Measurements from ENCODE around the gene RTL9.
"Not testable (repeated sequence)": the region's sequence is repeated elsewhere in the genome, so short reads cannot be mapped to it uniquely, and the experiment has no call there.

Gene RTL9

GRCh38 chrX:110346681-110347080 is 12.0 kb upstream of the RTL9 start:
- no peak for DNase-seq

GRCh38 chrX:110359273-110359672 is 625 bp downstream of the RTL9 start:
- DNase-seq = no peak

- DNase-seq = no peak
These were observed 4.6 kb downstream of the RTL9 start for GRCh38 chrX:110363244-110363643.

- DNase-seq = no peak
These were observed 14.7 kb downstream of the RTL9 start for GRCh38 chrX:110373310-110373709.

- no peak for DNase-seq
These were observed 15.9 kb downstream of the RTL9 start for GRCh38 chrX:110374559-110374958.

GRCh38 chrX:110381216-110381615 is 22.6 kb downstream of the RTL9 start:
- no peak for DNase-seq

GRCh38 chrX:110383414-110383813 is 24.8 kb downstream of the RTL9 start:
- no peak for DNase-seq

GRCh38 chrX:110384490-110384889 is 25.8 kb downstream of the RTL9 start:
- DNase-seq = no peak

GRCh38 chrX:110389570-110389969 is 30.9 kb downstream of the RTL9 start:
- no peak for DNase-seq

GRCh38 chrX:110391086-110391485 is 32.4 kb downstream of the RTL9 start:
- no peak for DNase-seq

- no peak for DNase-seq
These were observed 36.0 kb downstream of the RTL9 start for GRCh38 chrX:110394651-110395050.

GRCh38 chrX:110395877-110396276 is 37.2 kb downstream of the RTL9 start:
- no peak for DNase-seq

- no peak for DNase-seq
These were observed 38.1 kb downstream of the RTL9 start for GRCh38 chrX:110396735-110397134.

GRCh38 chrX:110397339-110397738 is 38.7 kb downstream of the RTL9 start:
- no peak for DNase-seq

GRCh38 chrX:110397904-110398303 is 39.3 kb downstream of the RTL9 start:
- DNase-seq = no peak

GRCh38 chrX:110399497-110399896 is 40.8 kb downstream of the RTL9 start:
- DNase-seq = no peak

GRCh38 chrX:110399966-110400365 is 41.3 kb downstream of the RTL9 start:
- DNase-seq = no peak

- DNase-seq = no peak
These were observed 42.5 kb downstream of the RTL9 start for GRCh38 chrX:110401135-110401534.

- no peak for DNase-seq
These were observed 43.6 kb downstream of the RTL9 start for GRCh38 chrX:110402091-110402849.

GRCh38 chrX:110402850-110403221 is 44.2 kb downstream of the RTL9 start:
- no peak for DNase-seq

GRCh38 chrX:110403441-110404238 is 45.0 kb downstream of the RTL9 start:
- DNase-seq = no peak

- DNase-seq = no peak
These were observed 45.7 kb downstream of the RTL9 start for GRCh38 chrX:110404376-110404775.

- not testable (repeated sequence) for DNase-seq
These were observed 47.6 kb downstream of the RTL9 start for GRCh38 chrX:110406250-110406649.

- no peak for DNase-seq
These were observed 48.2 kb downstream of the RTL9 start for GRCh38 chrX:110406822-110407221.
